Natural killer cell (primary cell): ENCODE results near the gene LPIN1. TPM values are rescaled to one million over a fixed set of nuclear protein-coding genes. Genes with fewer than 3 reads are reported as not detected.
"Not testable (repeated sequence)": the region's sequence is repeated elsewhere in the genome, so short reads cannot be mapped to it uniquely, and the experiment has no call there.

Experiments used
- ATAC-seq, 3 donors: fragments of 150-1000 bp in 2 of 3; fragments of 200-7000 bp in 1 of 3; cut with Tn5 transposase; 1 replicate in 1 of 3; 2 replicates in 2 of 3; pipeline ENCODE4 v1.10.0; 2021; ENCODE audit warnings: mild to moderate bottlenecking in 2 of 3, moderate library complexity in 2 of 3
- DNase-seq, 2 donors: peaks; one replicate each; pipeline versions ENCODE4 v3.0.0 to v3.0.0-alpha.2; 2013 to 2021; ENCODE audit warnings: mixed read lengths in 1 of 2
- H3K27ac ChIP-seq: one replicate; pipeline ENCODE4 v1.5.1; 2013; ENCODE audit warnings: mild to moderate bottlenecking, low read length
- H3K27me3 ChIP-seq: one replicate; pipeline ENCODE4 v1.6.1; 2013; ENCODE audit warnings: low read length; ENCODE audit not compliant: control insufficient read depth, insufficient read depth
- H3K36me3 ChIP-seq: one replicate; pipeline ENCODE4 v1.6.1; 2013; ENCODE audit warnings: low read length; ENCODE audit not compliant: control insufficient read depth, insufficient read depth
- H3K4me1 ChIP-seq: one replicate; pipeline ENCODE4 v1.6.1; 2013; ENCODE audit warnings: low read length; ENCODE audit not compliant: control insufficient read depth, insufficient read depth
- H3K4me3 ChIP-seq: one replicate; pipeline ENCODE4 v1.5.1; 2013; ENCODE audit warnings: low read length
- H3K9me3 ChIP-seq: one replicate; pipeline ENCODE4 v1.6.1; 2013; ENCODE audit warnings: low read length; ENCODE audit not compliant: control insufficient read depth, insufficient read depth
- H3K27ac Mint-ChIP-seq, 2 donors: one replicate each; pipeline ENCODE4 v1.8.0; 2022; ENCODE audit warnings: mild to moderate bottlenecking in 2 of 2, mixed read lengths in 2 of 2, moderate library complexity in 1 of 2
- H3K27me3 Mint-ChIP-seq, 2 donors: one replicate each; pipeline ENCODE4 v1.8.0; 2022; ENCODE audit warnings: low read depth in 2 of 2, mixed read lengths in 2 of 2
- H3K36me3 Mint-ChIP-seq: one replicate; pipeline ENCODE4 v1.8.0; 2022; ENCODE audit warnings: mixed read lengths
- H3K4me1 Mint-ChIP-seq, 2 donors: one replicate each; pipeline ENCODE4 v1.8.0; 2022; ENCODE audit warnings: mixed read lengths in 2 of 2
- H3K4me3 Mint-ChIP-seq: one replicate; pipeline ENCODE4 v1.8.0; 2022; ENCODE audit warnings: mild to moderate bottlenecking, moderate library complexity, mixed read lengths
- H3K9me3 Mint-ChIP-seq, 2 donors: one replicate each; pipeline ENCODE4 v1.8.0; 2022; ENCODE audit warnings: mixed read lengths in 2 of 2
- WGBS: methylation state at CpG from one replicate; pipeline ENCODE4 v1.1.7; 2013; ENCODE audit warnings: missing lambda C conversion rate; ENCODE audit not compliant: insufficient coverage; 5-methylcytosine and 5-hydroxymethylcytosine counted together
- intact Hi-C: fragments of 100-400 bp; cut with micrococcal nuclease; formaldehyde crosslinking; loops from one replicate; pipeline ENCODE4 v1.14.2; 2022
- total RNA-seq, 4 donors: library from RNA; stranded (reverse); fragments of 120-200 nt in 1 of 4; gene quantifications; one replicate each; pipeline versions ENCODE4 v1.2.3 to v1.2.4, GENCODE V29; 2013 to 2022
- TF ChIP-seq, protein P1 (sequence below): fragments of 200-600 bp; IDR thresholded peaks from one replicate; pipeline ENCODE4 v1.8.0; 2022; ENCODE audit warnings: antibody characterized with exemption

LPIN1 gene
- total RNA-seq, 3 donors from 2014 or later (not counting 1 experiment from before 2014, with no cell fraction given), result 95.0 to 122 (median 118) TPM

DNA sequence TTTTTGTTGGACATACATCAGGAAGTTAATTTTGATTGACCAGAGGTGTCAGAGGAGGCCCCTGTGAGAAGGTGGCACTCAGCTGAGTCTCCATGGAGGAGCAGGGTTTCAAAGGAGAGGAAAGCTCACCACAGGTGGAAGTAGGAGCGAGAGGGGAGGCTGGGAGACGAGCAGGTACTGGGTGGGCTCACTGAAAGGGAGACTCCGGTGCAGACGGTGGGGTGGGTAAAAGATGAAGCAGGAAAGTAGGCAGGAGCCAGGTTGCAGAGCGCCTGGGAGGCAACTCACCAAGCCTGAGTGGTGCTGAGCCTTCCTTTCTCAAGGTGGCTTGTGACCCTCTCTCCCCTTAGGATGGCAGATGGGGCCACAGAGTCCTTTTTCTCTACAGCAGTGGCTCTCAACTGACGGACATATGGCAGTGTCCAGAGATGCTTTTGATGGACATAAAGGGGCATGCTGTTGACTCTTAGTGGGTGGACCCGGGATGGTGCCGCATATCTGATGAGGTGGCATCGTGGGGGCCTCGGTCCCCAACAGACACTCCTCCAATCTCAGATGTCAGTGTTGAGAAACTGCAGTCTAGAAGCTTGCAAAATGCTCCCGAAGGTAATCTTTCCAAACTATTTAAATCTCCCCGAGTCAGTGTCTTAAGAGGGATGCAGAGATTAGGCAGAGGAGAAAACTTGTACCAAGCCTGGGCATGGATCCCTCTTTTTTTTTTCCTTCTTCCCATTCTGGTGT, 64.0 kb downstream of the LPIN1 start:
- Mint-ChIP-seq H3K27me3 (no peaks in the 10 kb centered on the region), H3K4me3 (no peak overlapping the region), H3K9me3 (no peaks in the 10 kb centered on the region), H3K4me1 (peaks cover 8 to 25% of the 10 kb centered on the region in 2 donors), H3K27ac (peak overlapping the region in 1 of 2 donors; percentile 9), H3K36me3 (peaks cover 27% of the 10 kb centered on the region)
- TF ChIP-seq, protein P1, sequence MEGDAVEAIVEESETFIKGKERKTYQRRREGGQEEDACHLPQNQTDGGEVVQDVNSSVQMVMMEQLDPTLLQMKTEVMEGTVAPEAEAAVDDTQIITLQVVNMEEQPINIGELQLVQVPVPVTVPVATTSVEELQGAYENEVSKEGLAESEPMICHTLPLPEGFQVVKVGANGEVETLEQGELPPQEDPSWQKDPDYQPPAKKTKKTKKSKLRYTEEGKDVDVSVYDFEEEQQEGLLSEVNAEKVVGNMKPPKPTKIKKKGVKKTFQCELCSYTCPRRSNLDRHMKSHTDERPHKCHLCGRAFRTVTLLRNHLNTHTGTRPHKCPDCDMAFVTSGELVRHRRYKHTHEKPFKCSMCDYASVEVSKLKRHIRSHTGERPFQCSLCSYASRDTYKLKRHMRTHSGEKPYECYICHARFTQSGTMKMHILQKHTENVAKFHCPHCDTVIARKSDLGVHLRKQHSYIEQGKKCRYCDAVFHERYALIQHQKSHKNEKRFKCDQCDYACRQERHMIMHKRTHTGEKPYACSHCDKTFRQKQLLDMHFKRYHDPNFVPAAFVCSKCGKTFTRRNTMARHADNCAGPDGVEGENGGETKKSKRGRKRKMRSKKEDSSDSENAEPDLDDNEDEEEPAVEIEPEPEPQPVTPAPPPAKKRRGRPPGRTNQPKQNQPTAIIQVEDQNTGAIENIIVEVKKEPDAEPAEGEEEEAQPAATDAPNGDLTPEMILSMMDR, result no peak
- H3K27me3 ChIP-seq, result no peaks in the 10 kb centered on the region
- no peak for DNase-seq
- intact Hi-C loops, result no loop called here
- H3K36me3 ChIP-seq, result peaks cover 44% of the 10 kb centered on the region
- H3K9me3 ChIP-seq, result no peaks in the 10 kb centered on the region
- 98% methylated on average over 12 of the region's 12 CpGs for WGBS
- no peak overlapping the region for H3K4me3 ChIP-seq
- H3K4me1 ChIP-seq, result no peaks in the 10 kb centered on the region
- ATAC-seq, result no peak
- no peak overlapping the region for H3K27ac ChIP-seq

DNA sequence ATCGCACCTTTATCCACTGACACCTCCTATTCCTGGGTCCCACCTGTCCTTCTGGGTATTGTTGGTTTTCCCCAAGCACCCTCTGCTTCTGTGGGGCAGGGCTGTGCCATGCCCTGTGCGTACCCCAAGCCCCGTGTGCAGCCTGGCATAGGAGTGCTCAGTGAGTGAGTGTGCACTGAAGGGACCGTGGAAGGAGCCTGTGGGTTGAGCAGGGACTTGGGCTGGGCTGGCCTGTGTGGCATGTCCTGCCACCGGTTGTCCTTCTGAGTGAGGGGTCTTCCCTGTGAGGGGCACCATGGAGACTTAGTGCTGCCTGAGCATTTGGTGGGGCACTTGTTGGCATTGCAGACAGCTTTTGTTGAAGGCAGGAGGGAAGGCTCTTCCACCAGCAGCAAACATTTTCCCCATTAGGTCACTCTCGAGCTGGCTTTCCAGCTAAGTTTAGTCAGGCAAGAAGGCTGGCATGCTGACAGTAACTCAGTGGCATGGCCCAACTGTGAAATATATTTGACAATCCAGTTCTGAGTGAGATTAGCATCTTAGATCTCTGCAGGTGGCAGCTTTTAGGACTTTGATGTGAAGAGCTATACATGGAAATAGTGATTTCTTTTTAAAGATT, 64.7 kb downstream of the LPIN1 start:
- Mint-ChIP-seq H3K27me3 (no peaks in the 10 kb centered on the region), H3K4me1 (peaks cover 2 to 17% of the 10 kb centered on the region in 2 donors), H3K36me3 (peaks cover 25% of the 10 kb centered on the region), H3K4me3 (no peak overlapping the region), H3K27ac (no peak overlapping the region), H3K9me3 (no peaks in the 10 kb centered on the region)
- intact Hi-C loops, result no loop called here
- Histone ChIP-seq H3K4me1 (no peaks in the 10 kb centered on the region), H3K27ac (no peak overlapping the region), H3K9me3 (no peaks in the 10 kb centered on the region), H3K27me3 (no peaks in the 10 kb centered on the region), H3K36me3 (peaks cover 45% of the 10 kb centered on the region), H3K4me3 (no peak overlapping the region)
- TF ChIP-seq, protein P1, result no peak
- no peak for ATAC-seq
- DNase-seq, result no peak
- WGBS, result 99% methylated on average over 5 of the region's 6 CpGs

DNA sequence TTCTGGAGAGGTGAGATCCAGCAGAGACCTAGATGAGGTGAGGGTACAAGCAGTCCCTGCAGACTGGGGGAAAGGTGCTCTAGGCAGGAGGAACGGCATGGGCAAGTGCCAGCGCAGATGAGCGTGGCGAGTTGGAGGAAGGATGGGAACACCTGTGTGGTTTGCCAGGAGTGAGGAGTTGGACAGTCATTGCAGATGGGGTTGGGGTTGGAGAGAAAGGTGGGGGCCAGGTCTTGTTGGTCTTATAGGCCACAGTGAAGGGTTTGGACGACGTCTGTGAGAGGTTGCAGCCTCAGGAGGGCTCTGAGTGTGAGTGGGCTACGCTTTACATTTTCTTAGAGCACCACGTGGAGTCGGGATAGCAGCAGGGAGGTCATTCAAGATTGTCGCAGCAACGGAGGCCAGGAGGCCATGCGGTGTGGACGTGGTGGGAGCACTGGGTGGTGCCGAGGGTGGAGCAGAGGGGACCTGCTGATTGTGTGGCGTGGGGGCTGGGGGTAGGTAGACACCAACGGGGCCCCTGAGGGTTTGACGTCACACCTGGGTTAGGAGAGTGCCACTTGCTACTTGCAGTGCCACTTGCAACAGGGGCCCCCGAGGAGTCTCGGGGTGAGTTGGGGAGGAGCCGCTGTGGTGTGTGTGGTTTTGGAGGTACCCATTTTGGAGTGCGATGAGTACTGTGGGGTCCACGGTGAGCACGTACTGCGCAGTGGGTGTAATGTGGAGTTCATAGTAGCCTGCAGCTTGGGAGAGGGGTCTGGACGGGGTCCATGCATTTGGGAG, 66.2 kb downstream of the LPIN1 start:
- ATAC-seq (no peak), DNase-seq (no peak)
- peak overlapping the region in 1 of 2 donors; percentile 13 for H3K27ac Mint-ChIP-seq

DNA sequence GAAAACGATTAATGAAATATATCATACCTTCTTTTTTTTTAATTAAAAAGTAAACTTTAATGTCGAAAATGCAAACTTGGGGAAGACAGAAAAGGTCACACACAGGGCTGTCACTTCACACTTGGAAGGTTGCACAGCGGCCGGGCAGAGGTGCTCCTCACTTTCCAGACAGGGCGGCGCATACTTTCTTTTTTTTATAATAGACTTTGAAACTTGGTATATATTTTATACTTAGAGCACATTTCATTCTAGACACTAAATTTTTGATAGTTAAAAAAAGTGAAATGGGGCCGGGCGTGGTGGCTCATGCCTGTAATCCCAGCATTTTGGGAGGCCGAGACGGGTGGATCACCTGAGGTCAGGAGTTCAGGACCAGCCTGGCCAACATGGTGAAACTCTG, 66.9 kb downstream of the LPIN1 start:
- H3K27me3 Mint-ChIP-seq, H3K9me3 Mint-ChIP-seq, H3K27ac Mint-ChIP-seq, H3K4me3 ChIP-seq, intact Hi-C loops, H3K27me3 ChIP-seq, H3K4me3 Mint-ChIP-seq, DNase-seq, H3K9me3 ChIP-seq, H3K27ac ChIP-seq, H3K4me1 ChIP-seq, ATAC-seq: not testable (repeated sequence)
- H3K36me3 ChIP-seq, result peaks cover 30% of the 10 kb centered on the region
- whole genome bisulfite sequencing, result 99% methylated on average over 9 of the region's 10 CpGs
- peaks cover 24% of the 10 kb centered on the region for H3K36me3 Mint-ChIP-seq
- H3K4me1 Mint-ChIP-seq, result peaks cover 0 to 20% of the 10 kb centered on the region in 2 donors

More for the DNA sequence above, 66.2 kb downstream of the LPIN1 start:
- peaks cover 37% of the 10 kb centered on the region for H3K36me3 ChIP-seq
- no peak overlapping the region for H3K4me3 ChIP-seq
- H3K9me3 Mint-ChIP-seq, result no peaks in the 10 kb centered on the region
- H3K36me3 Mint-ChIP-seq, result peaks cover 30% of the 10 kb centered on the region
- H3K4me1 ChIP-seq, result no peaks in the 10 kb centered on the region
- H3K27me3 ChIP-seq, result no peaks in the 10 kb centered on the region
- peaks cover 0 to 20% of the 10 kb centered on the region in 2 donors for H3K4me1 Mint-ChIP-seq
- H3K4me3 Mint-ChIP-seq, result no peak overlapping the region
- WGBS, result 94% methylated on average over 24 of the region's 25 CpGs
- no peak overlapping the region for H3K27ac ChIP-seq
- TF ChIP-seq, protein P1, result no peak
- no peaks in the 10 kb centered on the region for H3K27me3 Mint-ChIP-seq
- H3K9me3 ChIP-seq, result no peaks in the 10 kb centered on the region
- intact Hi-C loops, result no loop called here
